MCF 10A (cell line): ENCODE results near the gene CSRP1. TPM values are rescaled to one million over a fixed set of nuclear protein-coding genes. Genes with fewer than 3 reads are reported as not detected.
A peak's percentile ranks its signal among the peaks of the same experiment; 100 is the strongest.

Source experiments
- BruUV-seq: library from RNA; stranded (reverse); fragments of 400-500 nt; replicated peaks from 2 replicates; lab custom pipeline; 2021; lab: Mats Ljungman, UMichigan
- CTCF ChIA-PET: fragments of 300-600 bp; sonication (Branson Sonifier 250); formaldehyde crosslinking; extraction: SDS; loops from one replicate; lab custom pipeline; 2021; ENCODE audit warnings: antibody characterized with exemption, inconsistent platforms; lab: Yijun Ruan, JAX
- POLR2A ChIA-PET: fragments of 300-600, 350-650 bp; sonication (Branson Sonifier 250); formaldehyde crosslinking; extraction: SDS; loops from one replicate; lab custom pipeline; 2020; ENCODE audit warnings: antibody characterized with exemption, inconsistent platforms; lab: Yijun Ruan, JAX
- DNase-seq: peaks from one replicate; pipeline ENCODE4 v3.0.0-alpha.2; 2018; ENCODE audit not compliant: unreplicated experiment
- H3K27ac Mint-ChIP-seq: one replicate; pipeline ENCODE4 v1.8.0; 2022; ENCODE audit warnings: mild to moderate bottlenecking, low read depth, mixed read lengths; ENCODE audit not compliant: unreplicated experiment
- H3K27me3 Mint-ChIP-seq: one replicate; pipeline ENCODE4 v1.8.0; 2022; ENCODE audit warnings: mixed read lengths; ENCODE audit not compliant: insufficient read depth, unreplicated experiment
- H3K36me3 Mint-ChIP-seq: one replicate; pipeline ENCODE4 v1.8.0; 2022; ENCODE audit warnings: mild to moderate bottlenecking, moderate library complexity, mixed read lengths; ENCODE audit not compliant: insufficient read depth, unreplicated experiment
- H3K4me1 Mint-ChIP-seq: one replicate; pipeline ENCODE4 v1.8.0; 2022; ENCODE audit warnings: mixed read lengths; ENCODE audit not compliant: insufficient read depth, unreplicated experiment
- H3K4me3 Mint-ChIP-seq: one replicate; pipeline ENCODE4 v1.8.0; 2022; ENCODE audit warnings: mild to moderate bottlenecking, moderate library complexity, mixed read lengths; ENCODE audit not compliant: unreplicated experiment
- H3K9me3 Mint-ChIP-seq: one replicate; pipeline ENCODE4 v1.8.0; 2022; ENCODE audit warnings: mixed read lengths; ENCODE audit not compliant: unreplicated experiment
- intact Hi-C: fragments of 100-400 bp; cut with micrococcal nuclease; formaldehyde crosslinking; loops from 2 replicates; pipeline ENCODE4 v1.14.1; 2022
- total RNA-seq: library from RNA; stranded (reverse); gene quantifications from 2 replicates; pipeline ENCODE4 v1.2.3, GENCODE V29; 2022
- TF ChIP-seq, protein P1 (sequence below): fragments of 200-600 bp; IDR thresholded peaks from one replicate; pipeline ENCODE4 v1.8.0; 2022; ENCODE audit warnings: antibody characterized with exemption, mild to moderate bottlenecking; ENCODE audit not compliant: unreplicated experiment

CSRP1 gene
- total RNA-seq, 1 experiment from 2014 or later: 358 TPM

GRCh38 chr1:201505503-201505890 is 1.4 kb downstream of the CSRP1 start:
- H3K4me1 Mint-ChIP-seq: peaks cover 65% of the 10 kb centered on the region
- peak; percentile 87 for DNase-seq
- no TSS peak for BruUV-seq
- H3K27ac Mint-ChIP-seq: peak overlapping the region; percentile 86
- ChIA-PET POLR2A (interaction anchor here (0.6 to 15.5 kb wide), 10 partner anchors 7 to 345 kb away, joined by 3 to 330 read pairs (median 12); partner anchors contain the start of gene PHLDA3), CTCF (interaction anchor here (5.8 to 70.3 kb wide), 3 partner anchors 1 to 70 kb away, joined by 30 to 3816 read pairs (median 3816); partner anchors contain the start of genes CSRP1 and PHLDA3)
- no peaks in the 10 kb centered on the region for H3K9me3 Mint-ChIP-seq
- intact Hi-C loops: loop anchor here (1.0 kb wide), 1 partner anchor 23 kb away; no protein-coding TSS in a partner anchor
- H3K4me3 Mint-ChIP-seq: peak overlapping the region; percentile 79
- H3K36me3 Mint-ChIP-seq: peaks cover 10% of the 10 kb centered on the region
- H3K27me3 Mint-ChIP-seq: no peaks in the 10 kb centered on the region
- TF ChIP-seq, protein P1, sequence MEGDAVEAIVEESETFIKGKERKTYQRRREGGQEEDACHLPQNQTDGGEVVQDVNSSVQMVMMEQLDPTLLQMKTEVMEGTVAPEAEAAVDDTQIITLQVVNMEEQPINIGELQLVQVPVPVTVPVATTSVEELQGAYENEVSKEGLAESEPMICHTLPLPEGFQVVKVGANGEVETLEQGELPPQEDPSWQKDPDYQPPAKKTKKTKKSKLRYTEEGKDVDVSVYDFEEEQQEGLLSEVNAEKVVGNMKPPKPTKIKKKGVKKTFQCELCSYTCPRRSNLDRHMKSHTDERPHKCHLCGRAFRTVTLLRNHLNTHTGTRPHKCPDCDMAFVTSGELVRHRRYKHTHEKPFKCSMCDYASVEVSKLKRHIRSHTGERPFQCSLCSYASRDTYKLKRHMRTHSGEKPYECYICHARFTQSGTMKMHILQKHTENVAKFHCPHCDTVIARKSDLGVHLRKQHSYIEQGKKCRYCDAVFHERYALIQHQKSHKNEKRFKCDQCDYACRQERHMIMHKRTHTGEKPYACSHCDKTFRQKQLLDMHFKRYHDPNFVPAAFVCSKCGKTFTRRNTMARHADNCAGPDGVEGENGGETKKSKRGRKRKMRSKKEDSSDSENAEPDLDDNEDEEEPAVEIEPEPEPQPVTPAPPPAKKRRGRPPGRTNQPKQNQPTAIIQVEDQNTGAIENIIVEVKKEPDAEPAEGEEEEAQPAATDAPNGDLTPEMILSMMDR: no peak

DNA sequence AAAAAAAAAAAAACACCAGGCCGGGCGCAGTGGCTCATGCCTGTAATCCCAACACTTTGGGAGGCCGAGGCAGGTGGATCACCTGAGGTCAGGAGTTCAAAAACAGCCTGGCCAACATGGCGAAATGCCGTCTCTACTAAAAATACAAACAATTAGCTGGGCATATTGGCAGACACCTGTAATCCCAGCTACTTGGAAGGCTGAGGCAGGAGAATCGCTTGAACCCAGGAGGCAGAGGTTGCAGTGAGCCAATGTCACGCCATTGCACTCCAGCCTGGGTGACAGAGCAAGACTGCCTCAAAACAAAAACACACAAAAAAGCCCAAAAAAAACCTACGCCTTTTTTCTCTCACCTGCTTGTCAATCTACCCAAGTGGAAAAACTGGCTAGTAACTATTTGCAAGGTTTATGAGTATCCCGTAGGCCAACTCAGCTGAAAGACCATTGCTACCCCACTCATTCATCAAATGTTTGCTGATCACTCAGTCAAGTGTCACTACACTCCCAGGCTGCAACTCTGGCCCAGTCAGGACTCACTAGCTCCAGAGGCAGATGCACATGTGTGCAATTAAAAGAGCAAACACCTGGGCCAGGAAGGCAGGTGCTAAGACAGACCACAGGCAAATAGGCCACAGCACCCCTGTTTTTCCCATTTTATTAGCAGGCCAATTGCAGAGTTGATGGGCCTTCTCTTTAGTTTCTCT is 2.0 kb downstream of the CSRP1 start:
- H3K4me3 Mint-ChIP-seq: peak overlapping the region; percentile 79
- peak overlapping the region; percentile 86 for H3K27ac Mint-ChIP-seq
- no peaks in the 10 kb centered on the region for H3K27me3 Mint-ChIP-seq
- POLR2A ChIA-PET: interaction anchor here (0.6 to 15.5 kb wide), 11 partner anchors 7 to 345 kb away, joined by 3 to 330 read pairs (median 7); partner anchors contain the start of gene PHLDA3
- TF ChIP-seq, protein P1: no peak
- CTCF ChIA-PET: interaction anchor here (0.5 to 70.3 kb wide), 7 partner anchors 1 to 602 kb away, joined by 3 to 3816 read pairs (median 4); partner anchors contain the start of genes CSRP1 and PHLDA3
- no peaks in the 10 kb centered on the region for H3K9me3 Mint-ChIP-seq
- BruUV-seq: no TSS peak
- DNase-seq: no peak
- intact Hi-C loops: loop anchor here (1.0 kb wide), 1 partner anchor 23 kb away; no protein-coding TSS in a partner anchor
- peaks cover 70% of the 10 kb centered on the region for H3K4me1 Mint-ChIP-seq
- H3K36me3 Mint-ChIP-seq: peaks cover 10% of the 10 kb centered on the region

DNA sequence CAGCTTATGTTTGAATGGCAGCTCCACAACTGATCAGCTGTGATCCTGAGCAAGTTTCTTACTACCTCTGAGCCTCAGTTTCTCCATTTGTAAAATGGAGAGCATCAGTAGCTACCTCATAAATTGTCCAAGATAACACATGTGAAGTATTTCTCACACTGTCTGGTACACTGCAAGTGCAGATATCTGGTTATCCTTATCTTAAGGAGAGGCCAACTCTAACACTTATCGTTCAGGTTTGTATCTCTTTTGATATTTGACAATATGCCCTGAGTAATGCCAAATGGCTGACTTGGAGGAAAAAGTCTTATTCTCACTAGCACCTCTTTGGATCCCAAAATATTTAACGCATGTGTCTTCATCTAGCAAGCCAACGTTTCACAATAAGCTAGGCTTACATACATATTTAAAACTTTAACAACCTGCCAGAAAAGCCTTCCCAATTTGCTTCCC is 2.7 kb downstream of the CSRP1 start:
- H3K36me3 Mint-ChIP-seq: peaks cover 10% of the 10 kb centered on the region
- no peak for DNase-seq
- POLR2A ChIA-PET: interaction anchor here (0.5 to 15.5 kb wide), 15 partner anchors 8 to 766 kb away, joined by 3 to 330 read pairs (median 4); partner anchors contain the start of genes CAMSAP2 and PHLDA3
- H3K27me3 Mint-ChIP-seq: no peaks in the 10 kb centered on the region
- CTCF ChIA-PET: interaction anchor here (0.6 to 70.3 kb wide), 9 partner anchors 0 to 266 kb away, joined by 3 to 3816 read pairs (median 4); partner anchors contain the start of genes CSRP1 and PHLDA3
- H3K4me3 Mint-ChIP-seq: peak overlapping the region; percentile 45
- intact Hi-C loops: no loop called here
- peaks cover 77% of the 10 kb centered on the region for H3K4me1 Mint-ChIP-seq
- TF ChIP-seq, protein P1: no peak
- H3K27ac Mint-ChIP-seq: peak overlapping the region; percentile 86
- no TSS peak for BruUV-seq
- H3K9me3 Mint-ChIP-seq: no peaks in the 10 kb centered on the region
